BE2C (cell line): ENCODE measurements around the gene NHLH2.

Experiments used
- DNase-seq: peaks from one replicate; pipeline ENCODE4 v3.0.0-alpha.2; 2020
- H3K27me3 ChIP-seq: fragments of 250-450 bp; sonication (Bioruptor Pico); 2 replicates; pipeline ENCODE4 v1.5.1; 2020; ENCODE audit warnings: mild to moderate bottlenecking
- H3K36me3 ChIP-seq: fragments of 250-450 bp; sonication (Bioruptor Pico); 2 replicates; pipeline ENCODE4 v1.5.1; 2020; ENCODE audit warnings: mild to moderate bottlenecking
- H3K4me1 ChIP-seq: fragments of 250-450 bp; sonication (Bioruptor Pico); 2 replicates; pipeline ENCODE4 v1.5.1; 2020
- H3K4me3 ChIP-seq: 2 replicates; pipeline ENCODE4 v1.5.1; 2011; ENCODE audit warnings: low read depth, low read length
- H3K9me3 ChIP-seq: fragments of 250-450 bp; sonication (Bioruptor Pico); 2 replicates; pipeline ENCODE4 v1.5.1; 2020
- CTCF ChIP-seq: IDR thresholded peaks from 2 replicates; pipeline ENCODE4 v1.5.1; 2012; ENCODE audit warnings: mild to moderate bottlenecking, low read depth, low read length

The NHLH2 gene

GRCh38 chr1:115879977-115880376, 39.1 kb upstream of the NHLH2 start:
- Histone ChIP-seq H3K36me3 (no peaks in the 10 kb centered on the region), H3K9me3 (no peaks in the 10 kb centered on the region), H3K27me3 (peaks cover 15% of the 10 kb centered on the region), H3K4me3 (no peak overlapping the region), H3K4me1 (no peaks in the 10 kb centered on the region)
- no peak for DNase-seq
- no peak; the same call in 1 of the 2 replicates for TF ChIP-seq CTCF

- Histone ChIP-seq H3K27me3 (peaks cover 23% of the 10 kb centered on the region), H3K4me1 (no peaks in the 10 kb centered on the region), H3K4me3 (no peak overlapping the region), H3K9me3 (no peaks in the 10 kb centered on the region), H3K36me3 (no peaks in the 10 kb centered on the region)
- DNase-seq: no peak
- no peak for TF ChIP-seq CTCF
Observed at GRCh38 chr1:115877511-115877910, 36.6 kb upstream of the NHLH2 start.

GRCh38 chr1:115874904-115875303, 34.0 kb upstream of the NHLH2 start:
- H3K36me3 ChIP-seq: no peaks in the 10 kb centered on the region
- H3K4me1 ChIP-seq: no peaks in the 10 kb centered on the region
- DNase-seq: no peak
- peaks cover 11% of the 10 kb centered on the region for H3K27me3 ChIP-seq
- no peaks in the 10 kb centered on the region for H3K9me3 ChIP-seq
- TF ChIP-seq CTCF: no peak
- H3K4me3 ChIP-seq: no peak overlapping the region

GRCh38 chr1:115874497-115874896, 33.6 kb upstream of the NHLH2 start:
- H3K4me3 ChIP-seq: no peak overlapping the region
- no peak for DNase-seq
- no peaks in the 10 kb centered on the region for H3K4me1 ChIP-seq
- no peaks in the 10 kb centered on the region for H3K9me3 ChIP-seq
- H3K27me3 ChIP-seq: peaks cover 8% of the 10 kb centered on the region
- H3K36me3 ChIP-seq: no peaks in the 10 kb centered on the region
- no peak for TF ChIP-seq CTCF

- Histone ChIP-seq H3K36me3 (no peaks in the 10 kb centered on the region), H3K4me3 (no peak overlapping the region), H3K27me3 (peaks cover 8% of the 10 kb centered on the region; the same call in 1 of the 2 replicates), H3K9me3 (no peaks in the 10 kb centered on the region), H3K4me1 (no peaks in the 10 kb centered on the region)
- TF ChIP-seq CTCF: no peak
- no peak for DNase-seq
Observed at GRCh38 chr1:115873184-115873583, 32.3 kb upstream of the NHLH2 start.

GRCh38 chr1:115869064-115869463, 28.1 kb upstream of the NHLH2 start:
- DNase-seq: no peak
- Histone ChIP-seq H3K36me3 (no peaks in the 10 kb centered on the region), H3K9me3 (no peaks in the 10 kb centered on the region), H3K27me3 (peaks cover 8% of the 10 kb centered on the region; the same call in 1 of the 2 replicates), H3K4me1 (no peaks in the 10 kb centered on the region), H3K4me3 (no peak overlapping the region)
- TF ChIP-seq CTCF: no peak
